ENCODE data around the gene MYADM.

DNA sequence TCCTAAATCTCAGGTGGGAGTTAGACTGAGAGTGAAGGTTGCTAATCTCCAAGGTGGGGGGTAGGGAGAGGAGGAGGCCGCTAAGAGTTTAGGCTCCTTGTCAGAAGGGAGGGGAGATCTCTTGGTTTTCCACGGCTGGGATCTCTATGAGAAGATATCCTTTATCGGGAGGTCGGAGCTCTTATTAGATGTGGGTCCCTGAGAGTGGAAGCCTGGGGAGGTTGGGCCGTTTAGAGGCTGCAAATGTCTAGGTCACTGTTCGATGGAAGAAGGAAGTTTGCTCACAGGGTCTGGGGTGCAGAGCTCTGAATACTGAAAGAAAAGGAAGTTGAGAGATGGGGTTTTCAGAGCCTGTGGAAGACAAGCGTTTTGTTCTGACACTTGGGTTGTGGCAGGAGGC is 3.8 kb downstream of the MYADM start:
- TF ChIP-seq, protein P1, sequence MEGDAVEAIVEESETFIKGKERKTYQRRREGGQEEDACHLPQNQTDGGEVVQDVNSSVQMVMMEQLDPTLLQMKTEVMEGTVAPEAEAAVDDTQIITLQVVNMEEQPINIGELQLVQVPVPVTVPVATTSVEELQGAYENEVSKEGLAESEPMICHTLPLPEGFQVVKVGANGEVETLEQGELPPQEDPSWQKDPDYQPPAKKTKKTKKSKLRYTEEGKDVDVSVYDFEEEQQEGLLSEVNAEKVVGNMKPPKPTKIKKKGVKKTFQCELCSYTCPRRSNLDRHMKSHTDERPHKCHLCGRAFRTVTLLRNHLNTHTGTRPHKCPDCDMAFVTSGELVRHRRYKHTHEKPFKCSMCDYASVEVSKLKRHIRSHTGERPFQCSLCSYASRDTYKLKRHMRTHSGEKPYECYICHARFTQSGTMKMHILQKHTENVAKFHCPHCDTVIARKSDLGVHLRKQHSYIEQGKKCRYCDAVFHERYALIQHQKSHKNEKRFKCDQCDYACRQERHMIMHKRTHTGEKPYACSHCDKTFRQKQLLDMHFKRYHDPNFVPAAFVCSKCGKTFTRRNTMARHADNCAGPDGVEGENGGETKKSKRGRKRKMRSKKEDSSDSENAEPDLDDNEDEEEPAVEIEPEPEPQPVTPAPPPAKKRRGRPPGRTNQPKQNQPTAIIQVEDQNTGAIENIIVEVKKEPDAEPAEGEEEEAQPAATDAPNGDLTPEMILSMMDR (IDR thresholded peaks at IDR 0.05), result no peak
- TF ChIP-seq EP300 (IDR thresholded peaks at IDR 0.05) (no peak), POLR2A (IDR thresholded peaks at IDR 0.05) (no peak)

Data from ovary (tissue), 3 donors.